ENCODE data around the gene CBFA2T2.

Gene CBFA2T2

GRCh38 chr20:33656010-33656782 is 166.3 kb downstream of the CBFA2T2 start:
- DNase-seq: no peak

GRCh38 chr20:33656783-33657703 is 167.1 kb downstream of the CBFA2T2 start:
- DNase-seq: no peak

GRCh38 chr20:33657704-33658095 is 167.8 kb downstream of the CBFA2T2 start:
- no peak for DNase-seq

GRCh38 chr20:33658510-33658909 is 168.6 kb downstream of the CBFA2T2 start:
- DNase-seq: no peak

GRCh38 chr20:33658929-33659328 is 169.0 kb downstream of the CBFA2T2 start:
- no peak for DNase-seq

- DNase-seq: no peak
These were observed 169.6 kb downstream of the CBFA2T2 start for GRCh38 chr20:33659341-33660034.

GRCh38 chr20:33660035-33660684 is 170.3 kb downstream of the CBFA2T2 start:
- DNase-seq: no peak

GRCh38 chr20:33660685-33661058 is 170.8 kb downstream of the CBFA2T2 start:
- DNase-seq: no peak

- no peak for DNase-seq
These were observed 172.3 kb downstream of the CBFA2T2 start, which contains the start of gene C20orf144 for GRCh38 chr20:33662172-33662571. TSS of gene C20orf144 (plus strand) at chr20:33662327. CDS start at chr20:33662346, 19 bp downstream.

- DNase-seq: peak; percentile 84
These were observed 173.5 kb downstream of the CBFA2T2 start for GRCh38 chr20:33663161-33664084.

GRCh38 chr20:33664085-33664761 is 174.3 kb downstream of the CBFA2T2 start:
- DNase-seq: no peak

GRCh38 chr20:33664762-33665144 is 174.9 kb downstream of the CBFA2T2 start:
- no peak for DNase-seq

- peak; percentile 90 for DNase-seq
These were observed 176.7 kb downstream of the CBFA2T2 start, which contains the start of gene ACTL10 for GRCh38 chr20:33666293-33667244. TSS of gene ACTL10 (plus strand) at chr20:33666943. CDS start at chr20:33667498, 555 bp downstream.

GRCh38 chr20:33667245-33667675 is 177.4 kb downstream of the CBFA2T2 start:
- DNase-seq: peak; percentile 45

- peak; percentile 81 for DNase-seq
These were observed 178.0 kb downstream of the CBFA2T2 start for GRCh38 chr20:33667676-33668465.

- DNase-seq: no peak
These were observed 178.7 kb downstream of the CBFA2T2 start for GRCh38 chr20:33668466-33669155.

- no peak for DNase-seq
These were observed 179.3 kb downstream of the CBFA2T2 start for GRCh38 chr20:33669224-33669623.

Data from CD4-positive, alpha-beta T cell treated with Interleukin-10 for 1 hour (primary cell).